Right lobe of liver (tissue), 4 donors: ENCODE measurements around the gene PCNX2.

ENCODE experiments used
- CTCF ChIP-seq, 4 donors: fragments of 200-600 bp in 3 of 4; fragments of 450-650 bp in 1 of 4; IDR thresholded peaks; one replicate each; pipeline versions ENCODE4 v1.5.1 to v1.8.0; 2016 to 2022; ENCODE audit warnings: antibody characterized with exemption in 4 of 4, mild to moderate bottlenecking in 2 of 4
- POLR2A ChIP-seq: fragments of 450-650 bp; IDR thresholded peaks from one replicate; pipeline ENCODE4 v1.6.1; 2017; ENCODE audit warnings: antibody characterized with exemption, mild to moderate bottlenecking
- donor health status: DM: no; HTN: no; CAD: no.
- donor health status: DM: no; HTN: no; CAD: no.
- donor health status: DM: no; HTN: yes; CAD: no.

DNA sequence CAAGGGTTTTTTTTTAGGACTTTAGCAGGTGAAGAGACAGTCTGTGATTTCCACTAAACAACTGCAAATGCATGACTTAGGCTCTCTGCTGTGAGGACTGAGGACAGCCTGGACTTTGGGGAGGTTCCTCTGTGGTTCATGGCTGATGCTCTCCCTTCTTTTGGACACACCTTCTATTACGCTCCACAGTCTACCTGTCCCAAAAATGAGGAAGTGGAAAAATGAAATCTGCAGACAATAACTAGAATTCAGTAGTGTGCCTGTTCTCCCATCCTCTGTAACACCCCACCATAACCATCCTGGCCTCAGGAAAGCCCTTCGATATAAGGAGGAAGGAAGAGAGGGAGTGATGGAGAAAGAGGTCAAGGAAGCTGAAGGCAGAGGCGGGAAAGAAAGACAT, 276.4 kb downstream of the PCNX2 start:
- TF ChIP-seq CTCF (IDR thresholded peaks at IDR 0.05): no peak
- no peak for TF ChIP-seq POLR2A
